Mucosa of rectum (tissue), 2 donors: ENCODE data around the gene KREMEN1.

ENCODE experiments used
- H3K27ac ChIP-seq, 2 donors: one replicate each; pipeline ENCODE4 v1.7.0; 2013; ENCODE audit warnings: inconsistent platforms in 2 of 2, low read depth in 2 of 2, low read length in 2 of 2
- H3K27me3 ChIP-seq, 2 donors: one replicate each; pipeline ENCODE4 v1.7.0; 2013; ENCODE audit warnings: low read length in 2 of 2; ENCODE audit not compliant: control insufficient read depth in 2 of 2, insufficient read depth in 2 of 2
- H3K36me3 ChIP-seq, 2 donors: one replicate each; pipeline ENCODE4 v1.7.0; 2013; ENCODE audit warnings: low read length in 2 of 2; ENCODE audit not compliant: control insufficient read depth in 2 of 2, insufficient read depth in 2 of 2
- H3K4me1 ChIP-seq, 2 donors: one replicate each; pipeline ENCODE4 v1.7.0; 2013; ENCODE audit warnings: low read length in 2 of 2, mild to moderate bottlenecking in 1 of 2; ENCODE audit not compliant: control insufficient read depth in 2 of 2, insufficient read depth in 2 of 2
- H3K4me3 ChIP-seq, 2 donors: one replicate each; pipeline ENCODE4 v1.7.0; 2013; ENCODE audit warnings: low read length in 2 of 2
- H3K9ac ChIP-seq, 2 donors: one replicate each; pipeline ENCODE4 v1.7.0; 2013; ENCODE audit warnings: low read length in 2 of 2, low read depth in 1 of 2, mild to moderate bottlenecking in 1 of 2
- H3K9me3 ChIP-seq, 2 donors: one replicate each; pipeline ENCODE4 v1.7.0; 2013; ENCODE audit warnings: low read length in 2 of 2; ENCODE audit not compliant: control insufficient read depth in 2 of 2
- donor health status: healthy.
- donor health status: Normal muscosa, but diverticular disease.

The KREMEN1 gene

GRCh38 chr22:29199702-29200400 lies 127.0 kb downstream of the KREMEN1 start:
- no peak overlapping the region for H3K27ac ChIP-seq
- peaks cover 0 to 5% of the 10 kb centered on the region in 2 donors for H3K27me3 ChIP-seq
- H3K4me3 ChIP-seq: no peak overlapping the region
- peaks cover 7 to 11% of the 10 kb centered on the region in 2 donors for H3K4me1 ChIP-seq
- H3K36me3 ChIP-seq: no peaks in the 10 kb centered on the region
- H3K9me3 ChIP-seq: no peaks in the 10 kb centered on the region
- H3K9ac ChIP-seq: no peak overlapping the region

- no peak overlapping the region for H3K27ac ChIP-seq
- no peak overlapping the region for H3K4me3 ChIP-seq
- no peaks in the 10 kb centered on the region for H3K36me3 ChIP-seq
- peaks cover 7 to 14% of the 10 kb centered on the region in 2 donors for H3K4me1 ChIP-seq
- peaks cover 0 to 7% of the 10 kb centered on the region in 2 donors for H3K27me3 ChIP-seq
- H3K9me3 ChIP-seq: no peaks in the 10 kb centered on the region
- H3K9ac ChIP-seq: no peak overlapping the region
Observed at GRCh38 chr22:29200901-29201300, 128.1 kb downstream of the KREMEN1 start.

- Histone ChIP-seq H3K27ac (peak overlapping the region in 1 of 2 donors; percentile 74), H3K4me1 (peaks cover 11 to 19% of the 10 kb centered on the region in 2 donors)
Observed at GRCh38 chr22:29201782-29202181, 128.9 kb downstream of the KREMEN1 start.

GRCh38 chr22:29202212-29203192 lies 129.7 kb downstream of the KREMEN1 start:
- peak overlapping the region; percentile 62 to 74 for H3K27ac ChIP-seq
- H3K9me3 ChIP-seq: no peaks in the 10 kb centered on the region
- peak overlapping the region in 1 of 2 donors; percentile 1 for H3K9ac ChIP-seq
- peaks cover 11 to 12% of the 10 kb centered on the region in 2 donors for H3K27me3 ChIP-seq
- peaks cover 11 to 19% of the 10 kb centered on the region in 2 donors for H3K4me1 ChIP-seq
- no peak overlapping the region for H3K4me3 ChIP-seq
- no peaks in the 10 kb centered on the region for H3K36me3 ChIP-seq

More at GRCh38 chr22:29201782-29202181, 128.9 kb downstream of the KREMEN1 start:
- peaks cover 8 to 12% of the 10 kb centered on the region in 2 donors for H3K27me3 ChIP-seq
- H3K9ac ChIP-seq: no peak overlapping the region
- no peak overlapping the region for H3K4me3 ChIP-seq
- no peaks in the 10 kb centered on the region for H3K9me3 ChIP-seq
- H3K36me3 ChIP-seq: no peaks in the 10 kb centered on the region

- H3K36me3 ChIP-seq: no peaks in the 10 kb centered on the region
- no peak overlapping the region for H3K9ac ChIP-seq
- H3K27me3 ChIP-seq: peaks cover 11 to 12% of the 10 kb centered on the region in 2 donors
- peak overlapping the region in 1 of 2 donors; percentile 74 for H3K27ac ChIP-seq
- no peaks in the 10 kb centered on the region for H3K9me3 ChIP-seq
- H3K4me1 ChIP-seq: peaks cover 11 to 19% of the 10 kb centered on the region in 2 donors
- H3K4me3 ChIP-seq: no peak overlapping the region
Observed at GRCh38 chr22:29203488-29204454, 130.9 kb downstream of the KREMEN1 start.

GRCh38 chr22:29204455-29205183 lies 131.8 kb downstream of the KREMEN1 start:
- H3K4me1 ChIP-seq: peaks cover 11 to 19% of the 10 kb centered on the region in 2 donors
- H3K9me3 ChIP-seq: no peaks in the 10 kb centered on the region
- H3K9ac ChIP-seq: no peak overlapping the region
- H3K4me3 ChIP-seq: no peak overlapping the region
- no peaks in the 10 kb centered on the region for H3K36me3 ChIP-seq
- H3K27ac ChIP-seq: peak overlapping the region in 1 of 2 donors; percentile 43
- H3K27me3 ChIP-seq: peaks cover 11 to 12% of the 10 kb centered on the region in 2 donors

- Histone ChIP-seq H3K9me3 (no peaks in the 10 kb centered on the region), H3K4me3 (peak overlapping the region; percentile 10 to 31), H3K27me3 (peaks cover 7 to 11% of the 10 kb centered on the region in 2 donors), H3K9ac (peak overlapping the region in 1 of 2 donors; percentile 36), H3K27ac (no peak overlapping the region), H3K36me3 (no peaks in the 10 kb centered on the region), H3K4me1 (peaks cover 11 to 19% of the 10 kb centered on the region in 2 donors)
Observed at GRCh38 chr22:29205252-29205593, 132.4 kb downstream of the KREMEN1 start.

- H3K9ac ChIP-seq: peak within 1 kb of the TSS; percentile 32 to 50
- H3K4me1 ChIP-seq: peaks cover 11 to 19% of the 10 kb centered on the region in 2 donors
- H3K9me3 ChIP-seq: no peaks in the 10 kb centered on the region
- peak within 1 kb of the TSS; percentile 8 to 43 for H3K27ac ChIP-seq
- H3K36me3 ChIP-seq: no peaks in the 10 kb centered on the region
- peaks cover 7 to 11% of the 10 kb centered on the region in 2 donors for H3K27me3 ChIP-seq
- peak within 1 kb of the TSS; percentile 57 to 65 for H3K4me3 ChIP-seq
Observed at GRCh38 chr22:29205594-29206371, 132.9 kb downstream of the KREMEN1 start, which contains the start of gene EMID1. Gene EMID1 (plus strand): TSS chr22:29205896. CDS start chr22:29206039, 143 bp downstream.
